Neural cell (in vitro differentiated cells): ENCODE results near the gene ALB. TPM values are rescaled to one million over a fixed set of nuclear protein-coding genes. Genes with fewer than 3 reads are reported as not detected.

Experiments
- H2AFZ ChIP-seq: fragments of 200-600, 300-800 bp; sonication (generic), shearing (Covaris generic); 2 replicates; pipeline ENCODE4 v1.6.0; 2014; ENCODE audit warnings: low read depth, mild to moderate bottlenecking, antibody characterized with exemption, low read length, moderate library complexity
- H3F3A ChIP-seq: fragments of 200-600 bp; shearing (Covaris generic); 2 replicates; pipeline ENCODE4 v1.6.1; 2016; ENCODE audit warnings: mild to moderate bottlenecking, moderate library complexity, mixed read lengths, antibody characterized with exemption, low read length; ENCODE audit not compliant: insufficient read depth, poor library complexity, severe bottlenecking
- H3K27ac ChIP-seq: fragments of 200-600, 300-800 bp; sonication (generic), shearing (Covaris generic); 2 replicates; pipeline ENCODE4 v1.5.1; 2014; ENCODE audit warnings: mild to moderate bottlenecking, low read length, moderate library complexity
- H3K27me3 ChIP-seq: fragments of 300-800, 200-600 bp; sonication (generic), shearing (Covaris generic); 2 replicates; pipeline ENCODE4 v1.6.0; 2014; ENCODE audit warnings: mild to moderate bottlenecking, low read depth, low read length, moderate library complexity; ENCODE audit not compliant: insufficient read depth
- H3K36me3 ChIP-seq: fragments of 300-800, 200-600 bp; sonication (generic), shearing (Covaris generic); 2 replicates; pipeline ENCODE4 v1.5.1; 2014; ENCODE audit warnings: mild to moderate bottlenecking, antibody characterized with exemption, low read length, moderate library complexity; ENCODE audit not compliant: insufficient read depth
- H3K4me2 ChIP-seq: fragments of 300-800, 200-600 bp; sonication (generic), shearing (Covaris generic); 2 replicates; pipeline ENCODE4 v1.6.0; 2014; ENCODE audit warnings: mild to moderate bottlenecking, low read length
- H3K4me3 ChIP-seq: fragments of 300-800, 200-600 bp; sonication (generic), shearing (Covaris generic); 2 replicates; pipeline ENCODE4 v1.5.1; 2014; ENCODE audit warnings: mild to moderate bottlenecking, low read length, moderate library complexity
- H3K79me2 ChIP-seq: fragments of 200-600 bp; shearing (Covaris generic); replicated peaks from 2 replicates; pipeline ENCODE4 v1.6.0; 2014; ENCODE audit warnings: mild to moderate bottlenecking, low read length, moderate library complexity; ENCODE audit not compliant: insufficient read depth
- H3K9ac ChIP-seq: fragments of 300-800, 200-600 bp; sonication (generic), shearing (Covaris generic); 2 replicates; pipeline ENCODE4 v1.6.1; 2016; ENCODE audit warnings: mild to moderate bottlenecking, low read length, mixed read lengths
- H3K9me2 ChIP-seq: fragments of 200-600 bp; shearing (Covaris generic); 2 replicates; pipeline ENCODE4 v1.6.1; 2016; ENCODE audit warnings: mild to moderate bottlenecking, low read length, mixed read lengths; ENCODE audit not compliant: insufficient read depth
- H3K9me3 ChIP-seq: fragments of 200-600, 300-800 bp; sonication (generic), shearing (Covaris generic); 2 replicates; pipeline ENCODE4 v1.6.1; 2016; ENCODE audit warnings: mild to moderate bottlenecking, mixed run types, low read length, moderate library complexity, mixed read lengths
- H4K20me1 ChIP-seq: fragments of 200-600 bp; shearing (Covaris generic); 2 replicates; pipeline ENCODE4 v1.6.1; 2016; ENCODE audit warnings: mild to moderate bottlenecking, mixed run types; ENCODE audit not compliant: insufficient read depth
- CTCF ChIP-seq: fragments of 450-650 bp; IDR thresholded peaks from 2 replicates; pipeline ENCODE4 v1.5.1; 2014; ENCODE audit warnings: antibody characterized with exemption, mild to moderate bottlenecking, moderate library complexity; ENCODE audit not compliant: poor library complexity, severe bottlenecking
- EP300 ChIP-seq: fragments of 450-650 bp; conservative IDR thresholded peaks from 2 replicates; pipeline ENCODE4 v1.6.1; 2014; ENCODE audit warnings: antibody characterized with exemption, mild to moderate bottlenecking, moderate library complexity; ENCODE audit not compliant: poor library complexity, severe bottlenecking
- EZH2 ChIP-seq: fragments of 200-600, 300-800 bp; shearing (Covaris generic), sonication (generic); IDR thresholded peaks from 2 replicates; pipeline ENCODE4 v1.6.1; 2014; ENCODE audit warnings: antibody characterized with exemption, low read length, borderline replicate concordance, mild to moderate bottlenecking; ENCODE audit not compliant: insufficient read depth, poor library complexity, severe bottlenecking
- MXI1 ChIP-seq: fragments of 450-650 bp; conservative IDR thresholded peaks from 2 replicates; pipeline ENCODE4 v1.6.1; 2014; ENCODE audit warnings: antibody characterized with exemption, mild to moderate bottlenecking; ENCODE audit not compliant: poor library complexity, severe bottlenecking
- POLR2AphosphoS5 ChIP-seq: IDR thresholded peaks from 2 replicates; pipeline ENCODE4 v1.6.1; 2012
- RAD21 ChIP-seq: fragments of 450-650 bp; conservative IDR thresholded peaks from 2 replicates; pipeline ENCODE4 v1.6.1; 2014; ENCODE audit warnings: antibody characterized with exemption, mild to moderate bottlenecking, moderate library complexity
- SMC3 ChIP-seq: fragments of 450-650 bp; conservative IDR thresholded peaks from 2 replicates; pipeline ENCODE4 v1.6.1; 2014; ENCODE audit warnings: antibody characterized with exemption, mild to moderate bottlenecking, moderate library complexity; ENCODE audit not compliant: poor library complexity
- TAF1 ChIP-seq: IDR thresholded peaks from 2 replicates; pipeline ENCODE4 v1.6.1; 2012; ENCODE audit warnings: low read depth
- polyA plus RNA-seq: library from polyadenylated mRNA; depleted of rRNA; stranded (reverse); fragments of >200 nt; gene quantifications from 2 replicates; pipeline ENCODE4 v1.2.3, GENCODE V29; 2014
- TF ChIP-seq, protein P1 (sequence below): IDR thresholded peaks from 2 replicates; pipeline ENCODE4 v1.6.1; 2012; ENCODE audit warnings: borderline replicate concordance

The ALB gene
- polyA plus RNA-seq, 1 donor from 2014 or later: 3.4 TPM

DNA sequence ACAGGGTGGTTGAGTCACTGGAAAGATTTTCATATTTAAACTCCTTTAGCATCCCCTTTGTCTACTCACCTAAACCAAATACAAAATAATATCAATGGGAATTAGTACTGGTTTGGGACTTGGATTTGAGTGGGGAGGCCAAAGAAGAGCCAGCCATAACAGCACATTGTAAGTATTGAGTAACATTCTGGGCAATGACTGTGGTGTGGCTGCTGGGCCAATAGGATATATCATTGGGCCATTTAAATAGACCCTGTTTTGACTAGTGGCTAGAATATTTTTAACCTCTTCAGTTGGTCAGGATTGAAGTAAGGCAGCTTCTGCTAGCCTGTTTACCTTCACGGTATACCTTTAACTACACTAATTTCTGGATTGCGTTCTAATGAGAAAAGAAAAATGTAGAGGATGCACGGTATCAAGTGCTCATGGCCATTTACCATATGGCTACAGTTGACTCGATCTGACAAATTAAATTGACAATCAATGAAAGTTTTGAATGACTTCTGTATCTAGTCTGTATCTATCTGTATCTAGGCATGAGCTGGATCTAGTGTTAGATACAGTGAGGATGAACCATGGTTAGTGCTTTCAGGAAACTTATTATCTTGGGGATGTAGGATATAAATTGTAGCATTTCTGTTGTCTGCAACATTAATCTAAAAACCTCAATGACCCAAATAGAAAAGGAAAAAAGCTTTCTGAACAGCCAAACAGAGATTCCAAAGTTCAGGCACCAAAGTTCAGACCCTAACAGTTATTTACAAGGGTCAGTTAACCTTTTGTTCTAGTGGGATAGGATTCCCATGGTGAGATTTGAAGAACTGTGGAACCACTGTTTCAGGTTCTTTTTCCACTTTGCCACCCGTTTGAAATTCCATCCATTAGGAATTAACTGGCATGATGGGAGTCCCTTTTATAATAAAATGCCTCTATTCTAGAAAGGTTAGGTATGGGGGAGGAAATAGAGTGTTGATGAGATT lies 6.8 kb upstream of the ALB start:
- Histone ChIP-seq H3K27ac (no peak overlapping the region), H3K4me2 (no peak overlapping the region), H3K9ac (no peak overlapping the region), H3K79me2 (no peaks in the 10 kb centered on the region), H3K27me3 (no peaks in the 10 kb centered on the region), H3K9me3 (no peaks in the 10 kb centered on the region), H4K20me1 (no peaks in the 10 kb centered on the region), H2AFZ (no peak overlapping the region), H3K36me3 (no peaks in the 10 kb centered on the region), H3K4me3 (no peak overlapping the region), H3K9me2 (no peaks in the 10 kb centered on the region), H3F3A (no peaks in the 10 kb centered on the region)
- no peak for TF ChIP-seq EZH2
- TF ChIP-seq, protein P1, sequence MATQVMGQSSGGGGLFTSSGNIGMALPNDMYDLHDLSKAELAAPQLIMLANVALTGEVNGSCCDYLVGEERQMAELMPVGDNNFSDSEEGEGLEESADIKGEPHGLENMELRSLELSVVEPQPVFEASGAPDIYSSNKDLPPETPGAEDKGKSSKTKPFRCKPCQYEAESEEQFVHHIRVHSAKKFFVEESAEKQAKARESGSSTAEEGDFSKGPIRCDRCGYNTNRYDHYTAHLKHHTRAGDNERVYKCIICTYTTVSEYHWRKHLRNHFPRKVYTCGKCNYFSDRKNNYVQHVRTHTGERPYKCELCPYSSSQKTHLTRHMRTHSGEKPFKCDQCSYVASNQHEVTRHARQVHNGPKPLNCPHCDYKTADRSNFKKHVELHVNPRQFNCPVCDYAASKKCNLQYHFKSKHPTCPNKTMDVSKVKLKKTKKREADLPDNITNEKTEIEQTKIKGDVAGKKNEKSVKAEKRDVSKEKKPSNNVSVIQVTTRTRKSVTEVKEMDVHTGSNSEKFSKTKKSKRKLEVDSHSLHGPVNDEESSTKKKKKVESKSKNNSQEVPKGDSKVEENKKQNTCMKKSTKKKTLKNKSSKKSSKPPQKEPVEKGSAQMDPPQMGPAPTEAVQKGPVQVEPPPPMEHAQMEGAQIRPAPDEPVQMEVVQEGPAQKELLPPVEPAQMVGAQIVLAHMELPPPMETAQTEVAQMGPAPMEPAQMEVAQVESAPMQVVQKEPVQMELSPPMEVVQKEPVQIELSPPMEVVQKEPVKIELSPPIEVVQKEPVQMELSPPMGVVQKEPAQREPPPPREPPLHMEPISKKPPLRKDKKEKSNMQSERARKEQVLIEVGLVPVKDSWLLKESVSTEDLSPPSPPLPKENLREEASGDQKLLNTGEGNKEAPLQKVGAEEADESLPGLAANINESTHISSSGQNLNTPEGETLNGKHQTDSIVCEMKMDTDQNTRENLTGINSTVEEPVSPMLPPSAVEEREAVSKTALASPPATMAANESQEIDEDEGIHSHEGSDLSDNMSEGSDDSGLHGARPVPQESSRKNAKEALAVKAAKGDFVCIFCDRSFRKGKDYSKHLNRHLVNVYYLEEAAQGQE: no peak
- TF ChIP-seq EP300: no peak
- TF ChIP-seq CTCF: no peak
- no peak for TF ChIP-seq MXI1
- no peak for TF ChIP-seq SMC3
- TF ChIP-seq RAD21: no peak
- no peak for TF ChIP-seq POLR2AphosphoS5
- no peak for TF ChIP-seq TAF1

DNA sequence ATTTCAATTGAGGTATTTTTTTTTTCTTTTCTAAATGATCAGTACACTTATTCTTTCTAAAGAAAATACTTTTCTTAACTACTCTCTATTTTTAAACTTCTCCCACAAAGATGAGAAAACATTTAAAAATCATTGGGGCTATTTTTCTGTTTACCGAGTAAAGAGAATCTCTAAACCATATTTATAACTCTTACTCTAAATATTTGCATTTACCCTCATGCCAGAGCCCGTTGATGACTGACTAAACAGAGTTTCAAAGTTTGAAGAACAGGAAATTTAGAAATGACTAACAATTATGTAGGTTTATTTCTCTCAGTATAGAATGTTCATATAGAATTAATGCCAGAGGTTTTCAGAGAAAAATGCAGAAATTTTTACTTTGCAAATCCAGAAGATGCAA lies 2.7 kb upstream of the ALB start:
- no peak overlapping the region for H3K4me3 ChIP-seq
- H3K9me2 ChIP-seq: no peaks in the 10 kb centered on the region
- no peaks in the 10 kb centered on the region for H3K9me3 ChIP-seq
- H3K9ac ChIP-seq: no peak overlapping the region
- H4K20me1 ChIP-seq: no peaks in the 10 kb centered on the region
- no peaks in the 10 kb centered on the region for H3K36me3 ChIP-seq
- no peaks in the 10 kb centered on the region for H3F3A ChIP-seq
- no peaks in the 10 kb centered on the region for H3K79me2 ChIP-seq
- TF ChIP-seq EZH2: no peak
- TF ChIP-seq EP300: no peak
- no peak for TF ChIP-seq MXI1
- no peak for TF ChIP-seq TAF1
- no peak for TF ChIP-seq POLR2AphosphoS5
- no peak for TF ChIP-seq RAD21
- no peak for TF ChIP-seq CTCF
- TF ChIP-seq, protein P1: no peak
- no peak for TF ChIP-seq SMC3
- H3K4me2 ChIP-seq: no peak overlapping the region
- H3K27me3 ChIP-seq: no peaks in the 10 kb centered on the region
- no peak overlapping the region for H2AFZ ChIP-seq
- no peak overlapping the region for H3K27ac ChIP-seq
